SH-SY5Y (cell line): ENCODE data around the gene PRDX6.

Experiments
- GATA2 ChIP-seq: IDR thresholded peaks from 2 replicates; pipeline ENCODE4 v1.6.1; 2011; ENCODE audit warnings: mild to moderate bottlenecking, low read depth, low read length
- GATA3 ChIP-seq: IDR thresholded peaks from 2 replicates; pipeline ENCODE4 v1.6.1; 2011; ENCODE audit warnings: low read depth, mild to moderate bottlenecking, low read length, moderate library complexity

The PRDX6 gene

GRCh38 chr1:173477286-173478093 lies at the start of gene PRDX6:
PRDX6 (plus strand) TSS chr1:173477335; CDS start chr1:173477398, 63 bp downstream.
- TF ChIP-seq GATA3 (no peak), GATA2 (no peak)

GRCh38 chr1:173429471-173430402 lies 47.4 kb upstream of the PRDX6 start:
- no peak for TF ChIP-seq GATA2
- no peak for TF ChIP-seq GATA3

GRCh38 chr1:173430677-173431303 lies 46.3 kb upstream of the PRDX6 start:
- TF ChIP-seq GATA2: no peak
- TF ChIP-seq GATA3: no peak

GRCh38 chr1:173431304-173432045 lies 45.7 kb upstream of the PRDX6 start:
- TF ChIP-seq GATA3 (no peak), GATA2 (no peak)

- TF ChIP-seq GATA3 (no peak), GATA2 (no peak)
Observed at GRCh38 chr1:173432331-173432730, 44.8 kb upstream of the PRDX6 start.

GRCh38 chr1:173433751-173434326 lies 43.3 kb upstream of the PRDX6 start:
- no peak for TF ChIP-seq GATA2
- no peak for TF ChIP-seq GATA3

- TF ChIP-seq GATA3: no peak
- TF ChIP-seq GATA2: no peak
Observed at GRCh38 chr1:173436841-173437428, 40.2 kb upstream of the PRDX6 start.

GRCh38 chr1:173438675-173439074 lies 38.5 kb upstream of the PRDX6 start:
- TF ChIP-seq GATA2 (no peak), GATA3 (no peak)

GRCh38 chr1:173440430-173440829 lies 36.7 kb upstream of the PRDX6 start:
- TF ChIP-seq GATA2 (no peak), GATA3 (no peak)

- TF ChIP-seq GATA3: no peak
- TF ChIP-seq GATA2: no peak
Observed at GRCh38 chr1:173444757-173445156, 32.4 kb upstream of the PRDX6 start.

- TF ChIP-seq GATA3 (no peak), GATA2 (no peak)
Observed at GRCh38 chr1:173445164-173445563, 32.0 kb upstream of the PRDX6 start.

GRCh38 chr1:173445656-173446055 lies 31.5 kb upstream of the PRDX6 start:
- TF ChIP-seq GATA2 (no peak), GATA3 (no peak)

- TF ChIP-seq GATA2 (no peak), GATA3 (no peak)
Observed at GRCh38 chr1:173447224-173447623, 29.9 kb upstream of the PRDX6 start.

- TF ChIP-seq GATA2 (no peak), GATA3 (no peak)
Observed at GRCh38 chr1:173448945-173449344, 28.2 kb upstream of the PRDX6 start.
